HFFc6 (cell line): ENCODE measurements around the gene ITPK1. TPM values are rescaled to one million over a fixed set of nuclear protein-coding genes. Genes with fewer than 3 reads are reported as not detected.

Source experiments
- DNase-seq: peaks from one replicate; pipeline ENCODE4 v3.0.0-alpha.2; 2018
- H3K27ac Mint-ChIP-seq: 2 replicates; pipeline ENCODE4 v1.8.0; 2020; ENCODE audit warnings: mild to moderate bottlenecking, mixed read lengths
- H3K27me3 Mint-ChIP-seq: 2 replicates; pipeline ENCODE4 v1.8.0; 2021; ENCODE audit warnings: mild to moderate bottlenecking, moderate library complexity, mixed read lengths; ENCODE audit not compliant: insufficient read depth
- H3K36me3 Mint-ChIP-seq: 2 replicates; pipeline ENCODE4 v1.8.0; 2021; ENCODE audit warnings: low read depth, mixed read lengths
- H3K4me1 Mint-ChIP-seq: 2 replicates; pipeline ENCODE4 v1.8.0; 2020; ENCODE audit warnings: low read depth, mixed read lengths
- H3K4me3 Mint-ChIP-seq: 2 replicates; pipeline ENCODE4 v1.8.0; 2020; ENCODE audit warnings: mild to moderate bottlenecking, moderate library complexity, mixed read lengths
- H3K9me3 Mint-ChIP-seq: 2 replicates; pipeline ENCODE4 v1.8.0; 2020; ENCODE audit warnings: mild to moderate bottlenecking, mixed read lengths
- CTCF ChIP-seq: fragments of 200-600 bp; sonication (generic); IDR thresholded peaks from 2 replicates; pipeline ENCODE4 v1.5.0; 2021; ENCODE audit warnings: antibody characterized with exemption, mild to moderate bottlenecking
- total RNA-seq, 6 experiments: library from RNA; stranded (reverse); fragmentation: NEBNext Ultra II Directional; extraction: Animal tissue kit (Norgen Biotek cat#: 25700); gene quantifications; 2 replicates in 1 of 6; 3 replicates in 5 of 6; pipeline ENCODE4 v1.2.3, GENCODE V29; 2021

ITPK1 gene
- total RNA-seq, 6 experiments from 2014 or later = 27.3 to 38.1 (median 32.4) TPM

GRCh38 chr14:93015064-93015463 is 100.7 kb downstream of the ITPK1 start:
- Mint-ChIP-seq H3K27me3 (peaks cover 2% of the 10 kb centered on the region), H3K27ac (peak overlapping the region; percentile 11; the same call in 1 of the 2 replicates), H3K4me1 (peaks cover 20% of the 10 kb centered on the region), H3K4me3 (no peak overlapping the region), H3K36me3 (no peaks in the 10 kb centered on the region), H3K9me3 (no peaks in the 10 kb centered on the region)
- DNase-seq = no peak
- TF ChIP-seq CTCF = no peak

- Mint-ChIP-seq H3K36me3 (no peaks in the 10 kb centered on the region), H3K9me3 (no peaks in the 10 kb centered on the region), H3K27ac (peak overlapping the region; percentile 75)
These were observed 101.4 kb downstream of the ITPK1 start for GRCh38 chr14:93014058-93015023.

GRCh38 chr14:93012951-93013719 is 102.6 kb downstream of the ITPK1 start:
- no peaks in the 10 kb centered on the region for H3K9me3 Mint-ChIP-seq
- peak; percentile 51 for DNase-seq
- TF ChIP-seq CTCF = no peak
- H3K4me3 Mint-ChIP-seq = no peak overlapping the region; the same call in 1 of the 2 replicates
- H3K27me3 Mint-ChIP-seq = peaks cover 2% of the 10 kb centered on the region
- H3K36me3 Mint-ChIP-seq = no peaks in the 10 kb centered on the region
- peak overlapping the region; percentile 75 for H3K27ac Mint-ChIP-seq
- H3K4me1 Mint-ChIP-seq = peaks cover 35% of the 10 kb centered on the region

More at GRCh38 chr14:93014058-93015023, 101.4 kb downstream of the ITPK1 start:
- Mint-ChIP-seq H3K27me3 (peaks cover 2% of the 10 kb centered on the region), H3K4me3 (no peak overlapping the region), H3K4me1 (peaks cover 26% of the 10 kb centered on the region)
- no peak for TF ChIP-seq CTCF
- DNase-seq = no peak

- Mint-ChIP-seq H3K27me3 (peaks cover 2% of the 10 kb centered on the region; the same call in 1 of the 2 replicates), H3K4me3 (no peak overlapping the region), H3K27ac (no peak overlapping the region), H3K4me1 (peaks cover 40% of the 10 kb centered on the region), H3K36me3 (no peaks in the 10 kb centered on the region), H3K9me3 (no peaks in the 10 kb centered on the region)
- TF ChIP-seq CTCF = no peak
- DNase-seq = no peak
These were observed 103.2 kb downstream of the ITPK1 start for GRCh38 chr14:93012506-93012905.

GRCh38 chr14:93011650-93012325 is 103.9 kb downstream of the ITPK1 start:
- Mint-ChIP-seq H3K27me3 (peaks cover 2% of the 10 kb centered on the region; the same call in 1 of the 2 replicates), H3K9me3 (no peaks in the 10 kb centered on the region), H3K4me1 (peaks cover 45% of the 10 kb centered on the region), H3K27ac (no peak overlapping the region), H3K4me3 (no peak overlapping the region), H3K36me3 (no peaks in the 10 kb centered on the region)
- no peak for DNase-seq
- no peak for TF ChIP-seq CTCF
